ENCODE data around the gene ATG9B. TPM values are rescaled to one million over a fixed set of nuclear protein-coding genes. Genes with fewer than 3 reads are reported as not detected.
A peak's percentile ranks its signal among the peaks of the same experiment; 100 is the strongest.

Gene ATG9B
- total and polyA plus RNA-seq, 9 of the 15 experiments (the other 6 are each of a cell fraction or from before 2014, with no cell fraction given): 0.29 to 8.0 (median 2.1) TPM

DNA sequence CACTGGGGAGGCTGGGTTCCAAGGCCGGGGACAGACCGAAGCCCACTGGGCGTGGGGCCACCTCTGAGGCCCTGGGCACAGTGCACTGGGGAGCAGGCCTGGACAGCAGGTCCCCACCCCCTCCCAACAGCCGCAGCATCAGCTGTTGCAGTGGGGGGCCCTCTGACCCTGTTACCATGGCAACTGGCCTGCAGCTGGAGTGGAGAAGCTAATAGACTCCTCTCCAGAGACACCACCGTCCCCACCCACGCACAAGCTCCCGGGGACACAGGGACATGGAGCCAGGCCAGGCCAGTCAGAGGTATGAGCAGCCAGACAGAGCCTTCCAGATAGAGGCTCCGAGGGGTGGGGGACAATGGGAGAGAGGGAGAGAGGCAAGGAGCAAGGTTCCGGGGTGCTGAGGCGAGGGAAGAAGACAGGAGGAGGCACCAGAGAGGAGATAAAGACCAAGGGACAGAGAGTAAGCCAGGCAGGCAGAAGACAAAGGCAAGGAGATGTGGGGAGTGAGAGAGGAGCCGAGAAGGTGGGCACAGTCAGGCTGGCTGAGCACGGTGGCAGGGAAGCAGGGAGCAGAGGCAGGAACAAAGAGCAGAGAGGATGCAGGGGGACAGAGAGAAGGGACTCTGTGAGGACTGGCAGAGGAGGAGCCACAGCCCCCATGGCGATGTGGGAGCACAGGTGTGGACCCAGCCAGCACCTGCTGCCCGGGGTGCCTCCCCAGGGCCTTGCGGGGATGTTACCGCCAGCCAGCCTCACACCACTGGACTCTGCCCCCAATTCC is 52.9 kb downstream of the ATG9B start (continued):
- TF ChIP-seq THRB (CRISPR knock-in tag; conservative IDR thresholded peaks at IDR 0.05) (0 out of 2 replicates have a peak, but pooled peaks have one; percentile 21), HBP1 (CRISPR knock-in tag; IDR thresholded peaks at IDR 0.05) (peak; percentile 85), MAZ (CRISPR knock-in tag; conservative IDR thresholded peaks at IDR 0.05 in 1 of 2, IDR thresholded peaks at IDR 0.05 in 1 of 2) (0 out of 4 replicates have a peak, but pooled peaks of 1 of the 2 experiments have one; percentile 25), EGR1 (conservative IDR thresholded peaks at IDR 0.05) (peak; percentile 96), PTTG1 (tag; IDR thresholded peaks at IDR 0.05; ENCODE audit: low read depth) (no peak)

DNA sequence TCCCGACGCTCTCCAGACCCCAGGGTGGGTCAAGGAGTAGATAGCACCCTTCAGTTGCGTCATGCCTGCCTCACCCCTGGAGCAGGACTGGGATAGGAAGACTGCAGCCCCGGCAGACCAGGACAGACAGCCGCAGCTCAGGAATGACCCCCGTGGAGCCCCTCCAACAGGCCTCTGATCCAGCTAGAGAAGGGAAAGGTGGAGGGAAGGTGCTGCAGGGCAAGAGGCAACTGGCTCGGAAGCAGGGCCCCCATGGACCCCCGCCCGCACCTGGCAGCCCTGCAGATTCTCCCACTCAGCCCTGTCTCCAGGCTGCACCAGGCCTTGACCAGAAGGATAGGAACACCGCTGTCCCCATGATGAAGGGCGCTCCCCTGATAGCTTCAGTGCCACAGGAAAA is 53.9 kb downstream of the ATG9B start:
- H3K36me3 ChIP-seq (ENCODE audit: control insufficient read depth, insufficient read depth, low read length): peaks cover 25% of the 10 kb centered on the region; the same call in 2 of the 3 replicates
- peaks cover 14% of the 10 kb centered on the region for H3K79me2 ChIP-seq (ENCODE audit: control insufficient read depth, insufficient read depth, low read length)
- H3K27me3 ChIP-seq (ENCODE audit: control insufficient read depth in 2 of 2, insufficient read depth in 2 of 2, low read length in 2 of 2): no peaks in the 10 kb centered on the region
- no peak overlapping the region for H3K4me3 ChIP-seq
- H3K27ac ChIP-seq (ENCODE audit: extremely low read depth, low read depth, low read length): no peak overlapping the region
- TF ChIP-seq ZNF695 (CRISPR knock-in tag; IDR thresholded peaks at IDR 0.05) (no peak), COPS2 (conservative IDR thresholded peaks at IDR 0.05) (no peak), ZNF431 (CRISPR knock-in tag; IDR thresholded peaks at IDR 0.05) (no peak), SMARCA4 (IDR thresholded peaks at IDR 0.05) (no peak), ZKSCAN8 (CRISPR knock-in tag; IDR thresholded peaks at IDR 0.05) (no peak), MBD2 (IDR thresholded peaks at IDR 0.05; ENCODE audit: borderline replicate concordance, low read depth) (no peak), NR4A1 (CRISPR knock-in tag; IDR thresholded peaks at IDR 0.05) (no peak), NR4A1 (tag; IDR thresholded peaks at IDR 0.05) (no peak), PURB (CRISPR knock-in tag; IDR thresholded peaks at IDR 0.05; ENCODE audit: low read depth) (no peak), KLF16 (IDR thresholded peaks at IDR 0.05) (no peak)
- WGBS (ENCODE audit: insufficient coverage, low coverage, missing lambda C conversion rate): 80% methylated on average over 9 of the region's 11 CpGs
- H4K20me1 ChIP-seq (replicated peaks; ENCODE audit: control insufficient read depth, insufficient read depth, low read length): no peaks in the 10 kb centered on the region
- intact Hi-C loops (cut with micrococcal nuclease): no loop called here
- ChIA-PET CTCF (ENCODE audit: low intra/inter-chr PET ratio) (no interaction called here), POLR2A (interaction anchor here (0.6 to 2.9 kb wide), 5 partner anchors 9 to 110 kb away, joined by 3 to 15 read pairs (median 4); no protein-coding TSS in a partner anchor)
- FAIRE-seq (no peak), ATAC-seq (no peak), DNase-seq (ENCODE audit: extremely low read depth in 1 of 4, low spot score in 3 of 4) (no peak)
- H3K9ac ChIP-seq (ENCODE audit: insufficient read depth in 1 of 2, low read depth in 2 of 2, low read length in 2 of 2): peak overlapping the region in 1 of 2 experiments; percentile 15; a peak in 2 of 4 replicates
- in situ Hi-C loops (cut with MboI): no loop called here
- H2AFZ ChIP-seq (ENCODE audit: low read depth, low read length): no peak overlapping the region
- no TSS peak for BruUV-seq (replicated peaks)
- no peaks in the 10 kb centered on the region for H3K9me3 ChIP-seq (replicated peaks; ENCODE audit: control insufficient read depth, insufficient read depth, low read depth, low read length)
- H3K4me1 ChIP-seq (replicated peaks in 1 of 2; ENCODE audit: control insufficient read depth in 2 of 2, insufficient read depth in 2 of 2, low read length in 2 of 2): peaks cover 43 to 68% of the 10 kb centered on the region in 2 experiments
- no peak overlapping the region for H3K4me2 ChIP-seq (ENCODE audit: insufficient read depth, low read length)
- peaks cover 5% of the 10 kb centered on the region for H3K9me1 ChIP-seq (ENCODE audit: control insufficient read depth, insufficient read depth, low read length)
